ENCODE data around the gene GNAO1.
A peak's percentile ranks its signal among the peaks of the same experiment; 100 is the strongest.

Gene GNAO1

DNA sequence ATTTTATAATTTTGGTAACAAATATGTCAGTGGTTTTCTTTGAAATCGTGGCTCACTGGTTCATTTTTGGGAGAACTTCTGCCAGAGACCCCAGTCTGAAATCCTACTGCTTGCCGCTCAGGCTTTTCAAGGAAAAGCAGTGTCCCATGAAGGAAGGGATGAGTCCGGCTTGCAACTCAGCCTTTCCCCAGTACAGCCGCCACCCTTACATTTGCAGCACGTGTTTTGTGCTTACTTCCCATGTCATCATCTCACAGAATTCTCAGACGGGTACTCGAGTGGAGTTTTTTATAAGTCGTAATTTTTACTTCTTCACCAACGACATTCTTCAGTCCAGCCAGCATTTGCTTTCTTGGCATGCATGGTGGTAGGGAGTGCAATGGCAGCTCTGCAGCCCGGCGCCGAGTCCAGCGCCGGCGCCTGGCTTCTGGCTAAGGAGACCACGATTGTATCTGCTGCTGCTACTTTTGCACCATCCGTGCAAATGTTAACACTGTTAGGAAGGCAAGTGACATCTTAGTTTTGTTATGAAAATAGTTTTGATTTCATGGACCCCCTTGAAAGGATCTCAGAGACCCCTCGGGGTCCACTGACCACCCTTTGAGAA is 123.1 kb downstream of the GNAO1 start:
- no peaks in the 10 kb centered on the region for H3K36me3 ChIP-seq (replicated peaks)
- H3K4me1 ChIP-seq: no peaks in the 10 kb centered on the region
- DNase-seq (ENCODE audit: low spot score in 2 of 2): no peak
- H3K27me3 ChIP-seq (ENCODE audit: low read depth): no peaks in the 10 kb centered on the region
- no peaks in the 10 kb centered on the region for H3K9me3 ChIP-seq
- in situ Hi-C loops (cut with MboI; ENCODE audit: low sequenced_read_pairs): loop anchor here (10.0 to 25.0 kb wide), 3 partner anchors 277 to 850 kb away; no protein-coding TSS in a partner anchor
- H3K4me3 ChIP-seq: no peak overlapping the region

- in situ Hi-C loops (cut with MboI; ENCODE audit: low sequenced_read_pairs): loop anchor here (5.0 to 25.0 kb wide), 4 partner anchors 279 to 851 kb away; no protein-coding TSS in a partner anchor
- DNase-seq (ENCODE audit: low spot score in 2 of 2): no peak
- no peaks in the 10 kb centered on the region for H3K27me3 ChIP-seq (ENCODE audit: low read depth)
- no peaks in the 10 kb centered on the region for H3K36me3 ChIP-seq (replicated peaks)
- no peak overlapping the region for H3K4me3 ChIP-seq
- H3K9me3 ChIP-seq: no peaks in the 10 kb centered on the region
- no peaks in the 10 kb centered on the region for H3K4me1 ChIP-seq
Measured at GRCh38 chr16:56315955-56316354, 124.7 kb downstream of the GNAO1 start.

DNA sequence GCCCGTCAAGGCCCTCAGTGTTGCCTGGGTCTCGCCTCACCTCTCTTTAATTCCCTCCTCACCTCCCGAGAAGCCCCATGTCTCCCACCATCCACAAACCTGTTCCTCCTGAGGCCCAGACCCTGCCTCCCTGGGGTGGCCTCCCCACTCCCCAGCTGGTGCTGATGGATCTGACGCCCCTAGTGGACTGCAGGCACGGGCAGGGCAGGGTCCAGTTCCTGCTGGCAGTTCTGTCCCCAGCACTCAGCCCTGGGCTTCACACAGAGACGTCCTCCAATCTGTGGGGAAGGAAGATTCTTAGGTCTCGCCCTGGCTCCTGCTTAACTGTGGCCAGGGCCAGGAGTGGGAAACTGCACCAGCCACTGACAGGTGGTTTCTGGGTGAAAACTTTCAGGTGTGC is 125.3 kb downstream of the GNAO1 start:
- no peak for DNase-seq (ENCODE audit: low spot score in 2 of 2)
- Histone ChIP-seq H3K4me1 (no peaks in the 10 kb centered on the region), H3K36me3 (replicated peaks) (no peaks in the 10 kb centered on the region), H3K27me3 (ENCODE audit: low read depth) (no peaks in the 10 kb centered on the region), H3K9me3 (no peaks in the 10 kb centered on the region), H3K4me3 (no peak overlapping the region)
- in situ Hi-C loops (cut with MboI; ENCODE audit: low sequenced_read_pairs): loop anchor here (5.0 to 25.0 kb wide), 4 partner anchors 279 to 852 kb away; no protein-coding TSS in a partner anchor

GRCh38 chr16:56317998-56318826 is 126.9 kb downstream of the GNAO1 start:
- Histone ChIP-seq H3K4me3 (no peak overlapping the region), H3K4me1 (no peaks in the 10 kb centered on the region), H3K9me3 (no peaks in the 10 kb centered on the region), H3K36me3 (replicated peaks) (no peaks in the 10 kb centered on the region), H3K27me3 (ENCODE audit: low read depth) (no peaks in the 10 kb centered on the region)
- DNase-seq (ENCODE audit: low spot score in 2 of 2): peak; percentile 72 to 89
- in situ Hi-C loops (cut with MboI; ENCODE audit: low sequenced_read_pairs): loop anchor here (5.0 to 25.0 kb wide), 4 partner anchors 281 to 853 kb away; no protein-coding TSS in a partner anchor

DNA sequence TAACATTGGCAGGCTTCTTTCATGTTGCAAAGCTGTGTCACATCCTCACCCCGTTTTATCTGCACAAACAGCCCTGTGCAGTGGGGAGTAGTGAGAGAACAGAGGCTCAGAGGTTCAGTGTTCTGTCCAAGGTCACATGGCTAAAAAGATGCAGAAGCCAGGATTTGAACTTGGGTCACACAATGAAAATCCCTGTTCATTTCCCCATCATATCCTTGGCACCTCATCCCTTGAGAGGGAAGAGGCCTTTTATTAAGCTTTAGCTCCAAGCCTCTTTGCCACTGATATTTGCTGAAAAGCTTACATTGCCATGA is 127.5 kb downstream of the GNAO1 start:
- in situ Hi-C loops (cut with MboI; ENCODE audit: low sequenced_read_pairs): loop anchor here (5.0 to 25.0 kb wide), 4 partner anchors 281 to 854 kb away; no protein-coding TSS in a partner anchor
- Histone ChIP-seq H3K4me1 (no peaks in the 10 kb centered on the region), H3K4me3 (no peak overlapping the region), H3K36me3 (replicated peaks) (no peaks in the 10 kb centered on the region), H3K27me3 (ENCODE audit: low read depth) (no peaks in the 10 kb centered on the region), H3K9me3 (no peaks in the 10 kb centered on the region)
- DNase-seq (ENCODE audit: low spot score in 2 of 2): no peak

- Histone ChIP-seq H3K36me3 (replicated peaks) (no peaks in the 10 kb centered on the region), H3K27me3 (ENCODE audit: low read depth) (no peaks in the 10 kb centered on the region), H3K4me1 (no peaks in the 10 kb centered on the region), H3K4me3 (no peak overlapping the region), H3K9me3 (no peaks in the 10 kb centered on the region)
- no peak for DNase-seq (ENCODE audit: low spot score in 2 of 2)
- in situ Hi-C loops (cut with MboI; ENCODE audit: low sequenced_read_pairs): loop anchor here (5.0 to 25.0 kb wide), 4 partner anchors 282 to 855 kb away; no protein-coding TSS in a partner anchor
Measured at GRCh38 chr16:56319376-56319775, 128.1 kb downstream of the GNAO1 start.

DNA sequence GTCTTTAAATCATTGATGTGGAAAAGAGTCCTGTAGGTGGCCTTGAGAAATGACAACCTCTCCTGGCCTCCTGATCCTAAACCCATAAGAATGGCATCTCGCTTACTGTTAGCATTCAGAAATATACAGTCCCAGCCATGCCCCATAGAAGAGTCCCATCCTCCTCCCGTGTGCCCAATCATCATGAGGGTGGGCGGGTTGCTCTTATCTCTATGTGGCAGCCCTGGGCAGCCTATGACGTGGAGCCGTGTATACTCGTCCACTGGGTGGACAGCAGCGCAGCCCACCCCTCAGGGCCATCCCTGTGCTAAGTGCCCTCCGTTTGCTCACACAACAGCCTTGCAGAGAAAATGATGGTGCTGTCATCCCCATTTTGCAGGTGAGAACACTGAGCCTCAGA is 128.8 kb downstream of the GNAO1 start:
- in situ Hi-C loops (cut with MboI; ENCODE audit: low sequenced_read_pairs): loop anchor here (25.0 kb wide), 2 partner anchors 283 to 608 kb away; no protein-coding TSS in a partner anchor
- H3K4me3 ChIP-seq: no peak overlapping the region
- H3K36me3 ChIP-seq (replicated peaks): no peaks in the 10 kb centered on the region
- H3K9me3 ChIP-seq: no peaks in the 10 kb centered on the region
- no peaks in the 10 kb centered on the region for H3K27me3 ChIP-seq (ENCODE audit: low read depth)
- no peaks in the 10 kb centered on the region for H3K4me1 ChIP-seq
- no peak for DNase-seq (ENCODE audit: low spot score in 2 of 2)

DNA sequence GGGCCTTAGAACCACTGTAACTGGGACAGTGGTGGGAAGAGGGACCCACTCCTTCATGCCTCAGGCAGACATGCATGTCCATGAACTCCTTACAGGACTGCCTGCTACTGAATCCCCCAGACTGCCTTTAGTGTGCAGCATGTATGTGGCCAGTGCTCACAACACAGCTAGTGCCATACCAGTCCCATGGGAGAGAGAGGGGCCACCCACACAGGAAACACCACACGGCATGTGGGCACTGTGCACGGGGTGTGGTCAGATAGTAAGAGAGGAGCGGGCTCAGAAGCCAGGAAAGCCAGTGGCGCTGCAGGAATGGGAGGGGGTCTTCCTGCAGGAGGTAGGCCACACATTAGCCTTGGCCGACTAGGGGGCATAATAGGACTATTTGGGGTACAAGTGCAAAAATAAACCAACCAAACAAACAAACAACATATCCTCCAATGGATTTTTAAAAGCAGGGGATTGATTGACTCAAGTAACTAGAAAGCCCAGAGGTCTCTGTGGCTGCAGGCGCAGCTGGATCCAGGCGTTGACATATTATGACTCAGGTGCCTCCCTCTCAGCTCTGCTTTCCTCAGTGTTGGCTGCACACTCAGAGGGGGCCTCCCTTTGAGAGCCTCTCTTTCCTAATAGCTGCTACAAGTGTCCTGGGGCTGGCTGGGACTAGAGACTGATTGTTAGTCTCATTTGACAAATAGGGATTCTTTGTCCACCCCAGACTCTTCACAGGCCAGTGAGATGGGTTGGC is 129.7 kb downstream of the GNAO1 start:
- no peak for DNase-seq (ENCODE audit: low spot score in 2 of 2)

DNA sequence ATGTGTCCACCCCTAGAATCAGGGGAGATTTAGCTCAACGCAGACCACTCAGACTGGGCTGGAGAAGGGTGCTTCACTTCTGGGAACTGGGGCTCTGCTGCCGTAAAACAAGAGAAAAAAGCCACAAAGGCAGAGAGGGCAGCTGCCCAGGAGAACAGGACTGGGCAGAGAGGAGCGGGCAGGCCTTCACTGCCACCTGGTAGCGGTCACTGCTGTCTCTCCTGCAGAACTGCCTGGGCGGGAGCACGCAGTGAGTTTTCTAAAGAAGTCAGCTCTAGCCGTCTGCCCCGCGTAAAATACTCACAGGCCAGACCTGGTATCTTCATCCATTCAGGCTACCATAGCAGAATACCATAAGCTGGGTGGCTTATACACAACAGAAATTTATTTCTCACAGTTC is 130.3 kb downstream of the GNAO1 start:
- in situ Hi-C loops (cut with MboI; ENCODE audit: low sequenced_read_pairs): loop anchor here (25.0 kb wide), 2 partner anchors 284 to 609 kb away; no protein-coding TSS in a partner anchor
- H3K4me1 ChIP-seq: no peaks in the 10 kb centered on the region
- DNase-seq (ENCODE audit: low spot score in 2 of 2): no peak
- no peaks in the 10 kb centered on the region for H3K36me3 ChIP-seq (replicated peaks)
- H3K9me3 ChIP-seq: no peaks in the 10 kb centered on the region
- H3K27me3 ChIP-seq (ENCODE audit: low read depth): no peaks in the 10 kb centered on the region
- H3K4me3 ChIP-seq: no peak overlapping the region

More for the DNA sequence above, 129.7 kb downstream of the GNAO1 start:
- Histone ChIP-seq H3K36me3 (replicated peaks) (no peaks in the 10 kb centered on the region), H3K4me1 (no peaks in the 10 kb centered on the region), H3K27me3 (ENCODE audit: low read depth) (no peaks in the 10 kb centered on the region), H3K4me3 (no peak overlapping the region), H3K9me3 (no peaks in the 10 kb centered on the region)
- in situ Hi-C loops (cut with MboI; ENCODE audit: low sequenced_read_pairs): loop anchor here (25.0 kb wide), 2 partner anchors 284 to 609 kb away; no protein-coding TSS in a partner anchor

- no peaks in the 10 kb centered on the region for H3K27me3 ChIP-seq (ENCODE audit: low read depth)
- no peak overlapping the region for H3K4me3 ChIP-seq
- in situ Hi-C loops (cut with MboI; ENCODE audit: low sequenced_read_pairs): loop anchor here (25.0 kb wide), 2 partner anchors 287 to 612 kb away; no protein-coding TSS in a partner anchor
- H3K36me3 ChIP-seq (replicated peaks): no peaks in the 10 kb centered on the region
- H3K9me3 ChIP-seq: no peaks in the 10 kb centered on the region
- H3K4me1 ChIP-seq: no peaks in the 10 kb centered on the region
- DNase-seq (ENCODE audit: low spot score in 2 of 2): no peak
Measured at GRCh38 chr16:56324406-56324805, 133.1 kb downstream of the GNAO1 start.

GRCh38 chr16:56325956-56326355 is 134.7 kb downstream of the GNAO1 start:
- in situ Hi-C loops (cut with MboI; ENCODE audit: low sequenced_read_pairs): no loop called here
- Histone ChIP-seq H3K9me3 (no peaks in the 10 kb centered on the region), H3K4me3 (no peak overlapping the region), H3K36me3 (replicated peaks) (no peaks in the 10 kb centered on the region), H3K4me1 (no peaks in the 10 kb centered on the region), H3K27me3 (ENCODE audit: low read depth) (no peaks in the 10 kb centered on the region)
- DNase-seq (ENCODE audit: low spot score in 2 of 2): no peak

- DNase-seq (ENCODE audit: low spot score in 2 of 2): no peak
- Histone ChIP-seq H3K4me1 (no peaks in the 10 kb centered on the region), H3K9me3 (no peaks in the 10 kb centered on the region), H3K36me3 (replicated peaks) (no peaks in the 10 kb centered on the region), H3K4me3 (no peak overlapping the region), H3K27me3 (ENCODE audit: low read depth) (no peaks in the 10 kb centered on the region)
- in situ Hi-C loops (cut with MboI; ENCODE audit: low sequenced_read_pairs): no loop called here
Measured at GRCh38 chr16:56327071-56327928, 136.0 kb downstream of the GNAO1 start.

DNA sequence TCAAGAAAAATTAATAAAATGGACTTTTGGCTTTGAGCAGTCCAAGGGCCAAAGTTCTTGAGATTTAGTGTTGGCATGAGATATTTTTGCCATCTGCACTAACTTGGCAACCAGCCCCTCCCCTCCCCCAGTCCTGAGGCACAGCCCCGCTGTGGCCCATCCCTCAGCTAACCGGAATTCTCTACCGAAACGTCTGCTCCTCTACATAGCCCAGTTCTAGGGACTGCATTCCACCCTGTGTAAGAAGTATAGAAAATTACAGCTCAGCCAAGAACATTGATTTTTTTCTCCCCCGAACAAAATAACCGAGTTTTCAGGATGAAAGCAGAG is 136.6 kb downstream of the GNAO1 start:
- H3K4me1 ChIP-seq: no peaks in the 10 kb centered on the region
- no peaks in the 10 kb centered on the region for H3K36me3 ChIP-seq (replicated peaks)
- no peaks in the 10 kb centered on the region for H3K9me3 ChIP-seq
- in situ Hi-C loops (cut with MboI; ENCODE audit: low sequenced_read_pairs): no loop called here
- no peaks in the 10 kb centered on the region for H3K27me3 ChIP-seq (ENCODE audit: low read depth)
- H3K4me3 ChIP-seq: no peak overlapping the region
- no peak for DNase-seq (ENCODE audit: low spot score in 2 of 2)

Measured in HAP-1 (cell line).